Mesothelial cell of epicardium (in vitro differentiated cells): ENCODE results near the gene SMO. TPM values are rescaled to one million over a fixed set of nuclear protein-coding genes. Genes with fewer than 3 reads are reported as not detected.
"Not testable (repeated sequence)": the region's sequence is repeated elsewhere in the genome, so short reads cannot be mapped to it uniquely, and the experiment has no call there.

Source experiments
- DNase-seq, 2 experiments: peaks; one replicate each; pipeline ENCODE4 v3.0.0; 2021; ENCODE audit warnings: low spot score in 2 of 2; ENCODE audit not compliant: unreplicated experiment in 2 of 2
- H3K27ac Mint-ChIP-seq: 2 replicates; pipeline ENCODE4 v1.8.0; 2021; ENCODE audit warnings: mixed read lengths
- H3K27me3 Mint-ChIP-seq: 2 replicates; pipeline ENCODE4 v1.8.0; 2021; ENCODE audit warnings: low read depth, mixed read lengths
- H3K36me3 Mint-ChIP-seq: 2 replicates; pipeline ENCODE4 v1.8.0; 2021; ENCODE audit warnings: mixed read lengths
- H3K4me1 Mint-ChIP-seq: 2 replicates; pipeline ENCODE4 v1.8.0; 2021; ENCODE audit warnings: mixed read lengths
- H3K4me3 Mint-ChIP-seq: 2 replicates; pipeline ENCODE4 v1.8.0; 2021; ENCODE audit warnings: mild to moderate bottlenecking, moderate library complexity, mixed read lengths
- H3K9me3 Mint-ChIP-seq: 2 replicates; pipeline ENCODE4 v1.8.0; 2021; ENCODE audit warnings: mixed read lengths
- CTCF ChIP-seq: fragments of 200-600 bp; sonication (generic); IDR thresholded peaks from one replicate; pipeline ENCODE4 v1.5.0; 2021; ENCODE audit warnings: antibody characterized with exemption; ENCODE audit not compliant: unreplicated experiment
- total RNA-seq: library from RNA; stranded (reverse); gene quantifications from 3 replicates; pipeline ENCODE4 v1.2.1, GENCODE V29; 2021

The SMO gene
- total RNA-seq, 1 donor from 2014 or later: 134 TPM

- no peak overlapping the region for H3K27ac Mint-ChIP-seq
- H3K4me3 Mint-ChIP-seq: peak overlapping the region; percentile 65
- H3K36me3 Mint-ChIP-seq: no peaks in the 10 kb centered on the region
These were observed 20.6 kb upstream of the SMO start for GRCh38 chr7:129167817-129168216.

GRCh38 chr7:129168231-129169021 is 20.0 kb upstream of the SMO start:
- no peak for DNase-seq
- H3K27ac Mint-ChIP-seq: peak overlapping the region; percentile 53
- TF ChIP-seq CTCF: no peak
- no peaks in the 10 kb centered on the region for H3K9me3 Mint-ChIP-seq
- H3K4me1 Mint-ChIP-seq: peaks cover 25% of the 10 kb centered on the region
- peak overlapping the region; percentile 65 for H3K4me3 Mint-ChIP-seq
- peaks cover 30% of the 10 kb centered on the region for H3K27me3 Mint-ChIP-seq
- no peaks in the 10 kb centered on the region for H3K36me3 Mint-ChIP-seq

More at GRCh38 chr7:129167817-129168216, 20.6 kb upstream of the SMO start:
- Mint-ChIP-seq H3K4me1 (peaks cover 25% of the 10 kb centered on the region), H3K9me3 (no peaks in the 10 kb centered on the region), H3K27me3 (peaks cover 30% of the 10 kb centered on the region)
- no peak for DNase-seq
- no peak for TF ChIP-seq CTCF

DNA sequence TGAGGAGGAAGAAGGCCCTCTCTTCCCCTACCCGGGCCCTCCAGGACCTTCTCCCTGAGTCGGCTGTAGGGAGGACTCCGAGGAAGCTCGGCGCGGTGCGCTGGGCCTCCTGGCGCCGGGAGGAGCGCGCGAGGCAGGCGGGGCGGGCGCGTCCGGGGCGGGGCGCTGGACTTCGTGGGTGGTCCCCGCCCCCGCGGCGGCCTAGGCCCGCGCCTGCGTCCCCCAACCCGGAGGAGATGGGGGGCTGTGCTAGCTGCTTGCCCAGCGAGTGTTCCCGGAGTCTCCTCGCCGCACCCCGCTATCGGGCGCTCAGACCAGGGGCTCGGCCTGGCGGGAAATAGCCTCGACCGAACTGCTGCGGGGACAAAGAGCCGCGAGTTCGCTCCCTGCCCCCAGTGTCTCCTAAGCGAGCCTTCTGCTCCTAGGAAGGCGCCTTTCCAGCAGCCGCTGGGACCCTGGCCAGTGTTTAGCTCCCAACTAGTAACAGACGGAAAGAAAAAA is 19.2 kb upstream of the SMO start:
- peaks cover 30% of the 10 kb centered on the region for H3K27me3 Mint-ChIP-seq
- H3K4me3 Mint-ChIP-seq: peak overlapping the region; percentile 65
- no peak for TF ChIP-seq CTCF
- H3K4me1 Mint-ChIP-seq: peaks cover 25% of the 10 kb centered on the region
- peak in 1 of 2 experiments; percentile 63 for DNase-seq
- peak overlapping the region; percentile 48 for H3K27ac Mint-ChIP-seq
- H3K36me3 Mint-ChIP-seq: no peaks in the 10 kb centered on the region
- peaks cover under 1% of the 10 kb centered on the region for H3K9me3 Mint-ChIP-seq

- Mint-ChIP-seq H3K27ac (peak overlapping the region; percentile 36), H3K27me3 (peaks cover 30% of the 10 kb centered on the region), H3K36me3 (no peaks in the 10 kb centered on the region), H3K4me1 (peaks cover 25% of the 10 kb centered on the region), H3K4me3 (peak overlapping the region; percentile 65), H3K9me3 (peaks cover 3% of the 10 kb centered on the region)
- TF ChIP-seq CTCF: no peak
- no peak for DNase-seq
These were observed 18.6 kb upstream of the SMO start for GRCh38 chr7:129169686-129170440.

DNA sequence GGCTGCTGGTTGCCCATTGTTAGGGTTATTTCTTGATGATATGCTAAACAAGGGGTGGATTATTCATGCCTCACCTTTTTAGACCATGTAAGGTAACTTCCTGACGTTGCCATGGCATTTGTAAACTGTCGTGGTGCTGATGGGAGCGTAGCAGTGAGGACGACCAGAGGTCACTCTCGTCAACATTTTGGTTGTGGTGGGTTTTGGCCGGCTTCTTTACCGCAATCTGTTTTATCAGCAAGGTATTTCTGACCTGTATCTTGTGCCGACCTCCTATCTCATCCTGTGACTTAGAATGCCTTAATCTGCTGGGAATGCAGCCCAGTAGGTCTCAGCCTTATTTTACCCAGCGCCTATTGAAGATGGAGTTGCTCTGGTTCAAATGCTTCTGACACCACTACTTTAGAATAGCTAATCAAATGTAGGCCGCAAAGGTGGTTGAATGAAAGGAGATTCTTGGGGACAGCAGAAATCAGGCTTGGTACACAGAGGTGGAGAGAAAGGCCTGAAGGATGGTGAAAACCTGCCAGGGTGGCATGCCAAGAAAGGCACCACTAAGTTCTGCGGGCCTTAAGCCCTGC is 17.9 kb upstream of the SMO start:
- TF ChIP-seq CTCF: no peak
- no peaks in the 10 kb centered on the region for H3K36me3 Mint-ChIP-seq
- no peak overlapping the region for H3K27ac Mint-ChIP-seq
- H3K4me3 Mint-ChIP-seq: no peak overlapping the region
- H3K4me1 Mint-ChIP-seq: peaks cover 25% of the 10 kb centered on the region
- H3K9me3 Mint-ChIP-seq: peaks cover 3% of the 10 kb centered on the region
- DNase-seq: no peak
- peaks cover 30% of the 10 kb centered on the region for H3K27me3 Mint-ChIP-seq

- H3K36me3 Mint-ChIP-seq, H3K9me3 Mint-ChIP-seq, DNase-seq, H3K27ac Mint-ChIP-seq, H3K4me3 Mint-ChIP-seq: not testable (repeated sequence)
- Mint-ChIP-seq H3K4me1 (peaks cover 23% of the 10 kb centered on the region), H3K27me3 (peaks cover 27% of the 10 kb centered on the region)
These were observed 14.6 kb upstream of the SMO start for GRCh38 chr7:129173861-129174260.
